Measurements from ENCODE around the gene ZNF70. TPM values are rescaled to one million over a fixed set of nuclear protein-coding genes. Genes with fewer than 3 reads are reported as not detected.

ZNF70 gene
- total RNA-seq, 1 experiment from 2014 or later: 3.2 TPM

- TF ChIP-seq MAX (IDR thresholded peaks at IDR 0.05) (no peak), CEBPB (IDR thresholded peaks at IDR 0.05; ENCODE audit: low read depth) (no peak), RAD21 (IDR thresholded peaks at IDR 0.05; ENCODE audit: low read depth) (no peak), YY1 (IDR thresholded peaks at IDR 0.05; ENCODE audit: extremely low read depth, insufficient replicate concordance, low read depth, low read length) (no peak), SRF (IDR thresholded peaks at IDR 0.05; ENCODE audit: low read depth) (no peak), SIN3A (IDR thresholded peaks at IDR 0.05; ENCODE audit: low read depth) (no peak), FOSL1 (IDR thresholded peaks at IDR 0.05; ENCODE audit: low read depth) (no peak), TCF7L2 (IDR thresholded peaks at IDR 0.05; ENCODE audit: borderline replicate concordance, extremely low read depth, insufficient read depth, insufficient read length) (no peak)
Measured at GRCh38 chr22:23774922-23775436, 24.1 kb upstream of the ZNF70 start (continued).

- Histone ChIP-seq H3K27ac (ENCODE audit: low read depth, low read length) (no peak overlapping the region), H3K4me2 (ENCODE audit: low read length) (peak overlapping the region; percentile 94), H3K27me3 (ENCODE audit: insufficient read depth, low read length) (no peaks in the 10 kb centered on the region), H2AFZ (ENCODE audit: low read depth, low read length, poor library complexity, severe bottlenecking) (no peak overlapping the region), H3K4me3 (replicated peaks in 1 of 2; ENCODE audit: low read depth in 1 of 2, low read length in 2 of 2) (no peak overlapping the region), H4K20me1 (ENCODE audit: insufficient read depth) (no peaks in the 10 kb centered on the region), H3K36me3 (ENCODE audit: control insufficient read depth in 1 of 2, insufficient read depth in 2 of 2, low read length in 2 of 2) (no peaks in the 10 kb centered on the region), H3K9me3 (ENCODE audit: control insufficient read depth in 1 of 2, insufficient read depth in 1 of 2, low read depth in 1 of 2, low read length in 2 of 2) (no peaks in the 10 kb centered on the region), H3K4me1 (ENCODE audit: control insufficient read depth in 1 of 2, insufficient read depth in 2 of 2, low read length in 2 of 2) (peaks cover 26 to 55% of the 10 kb centered on the region in 2 experiments), H3K9ac (ENCODE audit: low read length) (no peak overlapping the region), H3K79me2 (ENCODE audit: insufficient read depth, low read length) (no peaks in the 10 kb centered on the region), H3K9me2 (ENCODE audit: insufficient read depth) (no peaks in the 10 kb centered on the region)
- RAD21 ChIA-PET (ENCODE audit: low non-redundant PET in 1 of 2, low total read pairs in 2 of 2, uncharacterized antibody in 2 of 2, unreplicated experiment in 2 of 2): no interaction called here
- intact Hi-C loops (cut with micrococcal nuclease): no loop called here
- ATAC-seq (no peak), DNase-seq (ENCODE audit: low read depth, low spot score) (no peak)
- CTCF ChIA-PET: no interaction called here
- POLR2A ChIA-PET: interaction anchor here (0.6 kb wide), 1 partner anchor 16 kb away, joined by 3 read pairs; no protein-coding TSS in a partner anchor
- BruUV-seq (replicated peaks): no TSS peak
- TF ChIP-seq EZH2 (IDR thresholded peaks at IDR 0.05): no peak
- TF ChIP-seq POLR2AphosphoS5 (IDR thresholded peaks at IDR 0.05; ENCODE audit: low read depth, low read length): no peak
- no peak for TF ChIP-seq ZBTB33 (IDR thresholded peaks at IDR 0.05; ENCODE audit: extremely low read depth, insufficient replicate concordance, low read length)
- TF ChIP-seq REST (IDR thresholded peaks at IDR 0.05; ENCODE audit: low read depth): no peak
- no peak for TF ChIP-seq ZNF274 (IDR thresholded peaks at IDR 0.05; ENCODE audit: low read depth, low read length)
- TF ChIP-seq EZH2phosphoT487 (IDR thresholded peaks at IDR 0.05; ENCODE audit: borderline replicate concordance): no peak
- TF ChIP-seq CTCF (IDR thresholded peaks at IDR 0.05 in 2 of 3, conservative IDR thresholded peaks at IDR 0.05 in 1 of 3; ENCODE audit: borderline replicate concordance in 1 of 3, insufficient read depth in 1 of 3, low read depth in 2 of 3, low read length in 2 of 3): no peak
- TF ChIP-seq SRF (IDR thresholded peaks at IDR 0.05; ENCODE audit: low read depth): no peak
- TF ChIP-seq CEBPB (IDR thresholded peaks at IDR 0.05; ENCODE audit: low read depth): no peak
- no peak for TF ChIP-seq SP1 (IDR thresholded peaks at IDR 0.05; ENCODE audit: low read depth)
Measured at GRCh38 chr22:23774114-23774921, 23.4 kb upstream of the ZNF70 start.
